ENCODE data around the gene CPNE6. TPM values are rescaled to one million over a fixed set of nuclear protein-coding genes. Genes with fewer than 3 reads are reported as not detected.
A peak's percentile ranks its signal among the peaks of the same experiment; 100 is the strongest.

The CPNE6 gene
- total RNA-seq, 2 experiments from 2014 or later, result not detected

DNA sequence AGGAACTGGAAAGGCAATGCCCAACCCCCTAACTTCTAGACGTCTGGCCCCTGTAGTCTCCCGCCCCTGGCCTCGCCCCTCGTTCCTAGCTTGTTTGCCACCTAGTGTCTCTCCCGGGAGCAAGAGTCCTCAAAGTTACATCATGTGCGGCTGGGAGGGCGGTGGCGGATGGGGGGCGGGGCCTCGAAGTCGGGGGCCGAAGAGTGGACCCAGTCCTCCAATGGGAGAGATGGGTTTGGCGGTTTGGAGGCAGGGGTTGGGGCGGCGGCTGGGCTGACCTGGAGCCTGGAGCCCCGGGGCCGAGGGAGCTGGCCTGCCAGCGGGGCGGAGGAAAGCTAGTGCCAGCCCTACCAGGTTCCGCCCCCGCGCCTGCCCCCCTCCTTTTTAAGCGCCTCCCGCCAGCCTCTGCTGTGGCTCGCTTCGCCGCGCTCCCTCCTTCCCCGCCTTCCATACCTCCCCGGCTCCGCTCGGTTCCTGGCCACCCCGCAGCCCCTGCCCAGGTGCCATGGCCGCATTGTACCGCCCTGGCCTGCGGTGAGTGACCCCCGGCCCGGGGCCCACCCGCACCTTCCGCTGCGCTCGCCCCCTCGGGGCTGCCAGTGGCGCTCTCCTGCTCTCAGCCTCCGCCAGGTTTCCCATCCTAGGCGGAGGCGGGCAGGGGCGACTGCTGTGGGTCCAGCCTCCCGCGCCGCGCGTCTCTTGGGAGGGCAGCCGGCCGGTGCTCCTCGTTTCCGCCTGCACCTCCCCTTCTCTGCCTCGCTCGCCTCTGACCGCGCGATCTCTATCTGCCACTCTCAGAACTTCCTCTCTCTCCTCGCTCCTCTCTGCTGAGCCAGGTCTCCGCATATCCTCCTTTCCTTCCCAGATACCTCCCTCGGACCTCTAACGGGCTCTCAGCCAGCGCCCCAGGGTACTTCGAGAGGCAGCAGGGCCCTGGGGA is 22.8 kb downstream of the CPNE6 start, which contains the start of gene PCK2:
Gene PCK2 (plus strand): TSS at position 411 of the 940 bp plus-strand sequence. CDS start 95 bp downstream, at position 506.
- DNase-seq, result peak; percentile 87
- H3K27me3 Mint-ChIP-seq, result no peaks in the 10 kb centered on the region
- H3K9me3 Mint-ChIP-seq, result no peaks in the 10 kb centered on the region
- H3K27ac Mint-ChIP-seq, result peak within 1 kb of the TSS; percentile 96
- H3K4me1 Mint-ChIP-seq, result peaks cover 38% of the 10 kb centered on the region
- CTCF ChIA-PET, result interaction anchor here (0.7 to 12.0 kb wide), 14 partner anchors 10 to 337 kb away, joined by 3 to 254 read pairs (median 6); partner anchors contain the start of genes CHMP4A, DCAF11, EMC9 and IRF9
- POLR2A ChIA-PET, result interaction anchor here (0.8 to 10.0 kb wide), 29 partner anchors 9 to 527 kb away, joined by 3 to 149 read pairs (median 4); partner anchors contain the start of genes AP1G2, CARMIL3, CHMP4A and DCAF11
- peak within 1 kb of the TSS; percentile 100 for H3K4me3 Mint-ChIP-seq
- peaks cover 32% of the 10 kb centered on the region for H3K36me3 Mint-ChIP-seq (ENCODE audit: low read depth)

DNA sequence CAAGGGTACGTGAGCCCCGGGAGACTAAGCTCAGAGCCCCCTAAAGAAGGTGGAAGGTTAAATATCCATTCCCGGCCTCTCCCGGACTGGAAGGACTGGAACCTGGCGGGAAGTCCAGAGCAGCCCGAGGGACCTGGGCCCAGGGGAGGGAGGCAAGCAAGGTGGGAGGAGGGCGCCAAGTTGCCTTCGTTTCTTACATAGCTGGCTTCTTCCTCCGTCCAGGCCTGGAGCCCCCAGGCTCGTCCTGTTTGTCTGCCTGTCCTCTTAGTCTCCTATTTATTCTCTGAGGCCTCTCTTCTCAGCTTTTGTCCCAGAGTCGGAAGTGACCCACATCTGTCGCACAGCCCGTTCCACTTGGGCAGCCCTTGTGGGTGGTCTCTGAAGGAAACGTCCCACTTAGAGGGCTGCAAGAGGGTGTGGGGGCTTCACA is 23.5 kb downstream of the CPNE6 start:
- Mint-ChIP-seq H3K4me1 (peaks cover 39% of the 10 kb centered on the region), H3K36me3 (ENCODE audit: low read depth) (peaks cover 38% of the 10 kb centered on the region), H3K4me3 (peak overlapping the region; percentile 100), H3K27ac (peak overlapping the region; percentile 96), H3K9me3 (no peaks in the 10 kb centered on the region), H3K27me3 (no peaks in the 10 kb centered on the region)
- ChIA-PET CTCF (interaction anchor here (0.7 to 12.0 kb wide), 12 partner anchors 12 to 337 kb away, joined by 3 to 254 read pairs (median 6); partner anchors contain the start of genes CHMP4A, DCAF11, EMC9 and IRF9), POLR2A (interaction anchor here (0.6 to 10.0 kb wide), 25 partner anchors 9 to 527 kb away, joined by 3 to 149 read pairs (median 4); partner anchors contain the start of genes AP1G2, CARMIL3, CHMP4A and DCAF11)
- DNase-seq, result peak; percentile 32

DNA sequence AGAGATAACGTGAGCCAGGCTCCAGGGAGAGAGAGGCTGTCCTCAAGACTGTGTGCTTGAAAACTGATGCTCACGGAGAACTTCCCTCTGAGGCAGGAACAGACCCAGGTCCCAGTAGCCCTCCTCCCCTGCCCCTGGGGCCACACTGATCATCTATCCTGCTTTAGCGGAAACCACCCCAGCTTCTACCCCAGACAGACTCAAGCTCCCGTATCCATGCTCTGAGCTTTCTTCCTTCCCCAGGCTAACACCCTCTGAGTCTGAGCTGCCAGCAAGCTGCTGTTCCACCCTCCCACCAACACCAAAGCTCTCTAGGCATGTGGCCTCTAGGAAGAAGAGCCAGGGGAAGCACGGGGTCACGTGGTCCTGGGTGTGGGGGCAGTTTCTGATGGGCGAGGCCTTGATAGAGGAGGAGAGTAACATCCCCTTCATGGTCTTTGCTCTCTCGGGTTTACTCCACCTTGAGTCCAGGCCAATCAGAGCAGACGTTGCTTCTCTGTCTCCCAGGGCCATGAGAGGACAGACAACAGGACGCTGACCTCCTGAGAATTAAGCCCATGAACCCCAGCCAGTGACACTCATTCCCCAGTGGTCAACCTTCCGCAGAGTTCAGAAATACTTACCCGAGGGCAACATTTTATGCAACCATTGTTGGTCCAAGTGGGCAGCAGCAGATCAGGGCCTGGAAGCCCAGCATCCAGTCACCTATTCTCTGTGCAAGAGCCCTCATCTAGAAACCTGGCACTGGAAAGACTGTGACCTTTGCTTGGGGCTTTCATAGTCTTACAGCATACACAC is 24.1 kb downstream of the CPNE6 start:
- ChIA-PET POLR2A (interaction anchor here (0.6 to 10.0 kb wide), 23 partner anchors 10 to 528 kb away, joined by 3 to 149 read pairs (median 7); partner anchors contain the start of genes AP1G2, CARMIL3, CHMP4A and DCAF11), CTCF (interaction anchor here (0.7 to 12.0 kb wide), 13 partner anchors 11 to 336 kb away, joined by 3 to 254 read pairs (median 6); partner anchors contain the start of genes CHMP4A, DCAF11, EMC9 and IRF9)
- no peaks in the 10 kb centered on the region for H3K27me3 Mint-ChIP-seq
- no peaks in the 10 kb centered on the region for H3K9me3 Mint-ChIP-seq
- peak overlapping the region; percentile 100 for H3K4me3 Mint-ChIP-seq
- peaks cover 44% of the 10 kb centered on the region for H3K36me3 Mint-ChIP-seq (ENCODE audit: low read depth)
- peak; percentile 69 for DNase-seq
- peaks cover 37% of the 10 kb centered on the region for H3K4me1 Mint-ChIP-seq
- peak overlapping the region; percentile 96 for H3K27ac Mint-ChIP-seq

DNA sequence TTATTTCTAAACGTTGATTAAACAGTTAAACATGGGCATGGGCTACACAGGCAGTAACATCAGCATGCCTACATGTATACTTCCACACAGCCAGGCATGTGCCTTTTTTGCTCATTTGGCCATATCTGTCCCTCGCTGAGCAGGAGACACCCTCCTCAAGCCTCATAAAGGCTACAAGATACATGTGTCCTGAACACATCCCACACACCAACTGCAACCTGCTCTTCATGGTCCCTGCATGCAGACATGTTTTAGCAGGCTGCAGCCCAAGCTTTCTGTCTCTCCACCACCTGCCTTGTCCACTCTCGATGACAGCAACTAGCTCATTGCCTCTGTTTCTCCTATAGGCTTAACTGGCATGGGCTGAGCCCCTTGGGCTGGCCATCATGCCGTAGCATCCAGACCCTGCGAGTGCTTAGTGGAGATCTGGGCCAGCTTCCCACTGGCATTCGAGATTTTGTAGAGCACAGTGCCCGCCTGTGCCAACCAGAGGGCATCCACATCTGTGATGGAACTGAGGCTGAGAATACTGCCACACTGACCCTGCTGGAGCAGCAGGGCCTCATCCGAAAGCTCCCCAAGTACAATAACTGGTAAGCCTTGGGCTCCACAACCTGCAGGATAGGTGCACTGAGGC is 25.3 kb downstream of the CPNE6 start:
- no peaks in the 10 kb centered on the region for H3K9me3 Mint-ChIP-seq
- DNase-seq, result no peak
- H3K4me1 Mint-ChIP-seq, result peaks cover 35% of the 10 kb centered on the region
- peak overlapping the region; percentile 46 for H3K4me3 Mint-ChIP-seq
- H3K27me3 Mint-ChIP-seq, result no peaks in the 10 kb centered on the region
- peaks cover 52% of the 10 kb centered on the region for H3K36me3 Mint-ChIP-seq (ENCODE audit: low read depth)
- CTCF ChIA-PET, result interaction anchor here (1.2 to 12.0 kb wide), 6 partner anchors 10 to 200 kb away, joined by 3 to 254 read pairs (median 60); partner anchors contain the start of genes DCAF11 and NRL
- H3K27ac Mint-ChIP-seq, result peak overlapping the region; percentile 62
- POLR2A ChIA-PET, result interaction anchor here (2.9 to 10.0 kb wide), 6 partner anchors 11 to 64 kb away, joined by 12 to 149 read pairs (median 78); partner anchors contain the start of genes DCAF11, EMC9, IRF9 and NRL

DNA sequence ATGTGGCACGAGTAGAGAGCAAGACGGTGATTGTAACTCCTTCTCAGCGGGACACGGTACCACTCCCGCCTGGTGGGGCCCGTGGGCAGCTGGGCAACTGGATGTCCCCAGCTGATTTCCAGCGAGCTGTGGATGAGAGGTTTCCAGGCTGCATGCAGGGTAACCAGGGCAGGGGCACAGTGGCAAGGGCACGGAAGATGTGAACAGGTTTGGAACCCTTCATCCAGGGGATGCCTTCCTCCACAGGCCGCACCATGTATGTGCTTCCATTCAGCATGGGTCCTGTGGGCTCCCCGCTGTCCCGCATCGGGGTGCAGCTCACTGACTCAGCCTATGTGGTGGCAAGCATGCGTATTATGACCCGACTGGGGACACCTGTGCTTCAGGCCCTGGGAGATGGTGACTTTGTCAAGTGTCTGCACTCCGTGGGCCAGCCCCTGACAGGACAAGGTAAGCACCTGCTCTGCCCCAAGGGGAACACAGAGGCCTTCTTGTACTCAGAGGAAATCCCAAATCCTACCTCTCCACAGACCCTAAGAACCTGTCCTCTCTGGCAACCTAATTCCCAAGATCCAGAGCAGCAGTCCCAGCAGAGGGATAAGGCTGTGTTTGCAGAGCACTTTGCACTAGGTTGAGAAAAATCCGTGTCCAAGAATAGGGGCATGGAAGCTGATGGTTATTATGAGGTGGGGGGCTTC is 27.0 kb downstream of the CPNE6 start:
- CTCF ChIA-PET, result interaction anchor here (1.9 to 12.0 kb wide), 2 partner anchors 8 to 40 kb away, joined by 7 to 254 read pairs; no protein-coding TSS in a partner anchor
- Mint-ChIP-seq H3K27me3 (no peaks in the 10 kb centered on the region), H3K9me3 (no peaks in the 10 kb centered on the region), H3K27ac (no peak overlapping the region), H3K36me3 (ENCODE audit: low read depth) (peaks cover 65% of the 10 kb centered on the region), H3K4me1 (peaks cover 22% of the 10 kb centered on the region), H3K4me3 (no peak overlapping the region)
- no peak for DNase-seq
- POLR2A ChIA-PET, result interaction anchor here (0.6 to 10.0 kb wide), 4 partner anchors 9 to 58 kb away, joined by 3 to 149 read pairs (median 75); partner anchors contain the start of genes DCAF11 and NRL

DNA sequence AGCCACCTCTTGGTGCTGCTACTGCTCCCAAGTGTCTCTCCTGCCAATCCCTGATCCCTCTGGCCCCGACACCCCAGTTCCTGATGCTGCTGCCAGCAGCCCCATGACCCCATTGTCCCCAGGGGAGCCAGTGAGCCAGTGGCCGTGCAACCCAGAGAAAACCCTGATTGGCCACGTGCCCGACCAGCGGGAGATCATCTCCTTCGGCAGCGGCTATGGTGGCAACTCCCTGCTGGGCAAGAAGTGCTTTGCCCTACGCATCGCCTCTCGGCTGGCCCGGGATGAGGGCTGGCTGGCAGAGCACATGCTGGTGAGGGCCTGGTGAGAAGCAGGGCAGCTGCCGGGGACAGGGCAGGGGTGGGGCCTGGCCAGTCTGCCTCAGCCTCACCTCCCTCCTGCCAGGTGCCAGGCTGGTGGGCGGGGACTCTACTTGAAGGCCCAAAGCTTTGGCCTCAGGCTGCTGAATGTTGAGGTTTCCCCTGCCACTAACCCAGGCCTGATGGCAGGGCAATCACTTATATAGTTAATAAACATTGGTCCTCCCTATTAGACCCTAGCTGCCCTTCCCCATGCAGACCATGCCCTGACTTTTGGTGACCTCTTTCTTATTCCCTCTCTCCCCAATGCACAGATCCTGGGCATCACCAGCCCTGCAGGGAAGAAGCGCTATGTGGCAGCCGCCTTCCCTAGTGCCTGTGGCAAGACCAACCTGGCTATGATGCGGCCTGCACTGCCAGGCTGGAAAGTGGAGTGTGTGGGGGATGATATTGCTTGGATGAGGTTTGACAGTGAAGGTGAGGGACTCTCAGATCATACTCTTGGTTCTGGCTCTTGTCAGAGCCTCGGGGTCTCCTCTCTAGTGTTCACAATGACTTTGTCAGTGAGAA is 27.8 kb downstream of the CPNE6 start:
- peak overlapping the region; percentile 3 for H3K27ac Mint-ChIP-seq
- H3K4me3 Mint-ChIP-seq, result no peak overlapping the region
- POLR2A ChIA-PET, result interaction anchor here (0.6 to 10.0 kb wide), 3 partner anchors 8 to 58 kb away, joined by 3 to 149 read pairs (median 145); partner anchors contain the start of genes DCAF11 and NRL
- DNase-seq, result no peak
- H3K27me3 Mint-ChIP-seq, result no peaks in the 10 kb centered on the region
- H3K4me1 Mint-ChIP-seq, result peaks cover 18% of the 10 kb centered on the region
- CTCF ChIA-PET, result interaction anchor here (1.9 to 12.0 kb wide), 2 partner anchors 7 to 41 kb away, joined by 7 to 254 read pairs; no protein-coding TSS in a partner anchor
- peaks cover 72% of the 10 kb centered on the region for H3K36me3 Mint-ChIP-seq (ENCODE audit: low read depth)
- H3K9me3 Mint-ChIP-seq, result no peaks in the 10 kb centered on the region

DNA sequence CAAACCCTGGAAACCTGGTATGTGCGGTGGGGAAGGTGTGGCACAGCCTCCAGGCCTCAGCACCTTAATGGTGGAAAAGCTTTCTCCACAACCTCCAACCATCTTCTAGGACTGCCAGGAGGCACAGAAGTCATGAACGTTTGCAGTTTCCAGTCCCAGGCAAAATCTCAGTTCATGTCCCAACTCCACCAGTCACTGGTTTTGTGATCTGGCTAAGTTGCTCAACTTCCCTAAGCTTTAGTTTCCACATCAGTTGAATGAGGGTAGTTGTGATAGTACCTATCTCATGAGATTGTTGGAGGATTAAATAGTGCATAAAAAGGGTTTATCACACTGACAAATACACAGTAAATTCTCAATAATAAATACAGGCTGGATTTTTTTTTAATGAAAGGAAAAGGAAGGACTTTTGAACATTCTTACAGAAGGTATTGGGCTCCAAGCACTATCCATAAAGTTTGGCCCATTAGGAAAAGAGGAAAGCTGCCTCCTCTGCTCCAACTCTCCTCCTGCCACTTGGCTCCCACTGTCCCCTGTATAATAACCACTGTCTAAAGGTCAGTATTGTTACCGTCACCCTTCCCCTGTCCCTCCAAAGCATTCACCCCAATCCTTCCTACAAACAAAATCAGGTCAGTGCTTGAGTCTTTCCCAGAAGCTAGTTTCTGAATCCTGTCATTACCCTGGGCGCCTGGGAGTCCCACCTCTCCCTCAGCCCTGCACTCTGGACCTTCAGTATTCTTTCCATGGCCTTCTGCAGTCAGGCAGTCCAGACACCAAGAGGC is 29.0 kb downstream of the CPNE6 start:
- POLR2A ChIA-PET, result interaction anchor here (0.6 to 1.5 kb wide), 2 partner anchors 8 to 61 kb away, joined by 3 to 4 read pairs; partner anchors contain the start of gene IRF9

DNA sequence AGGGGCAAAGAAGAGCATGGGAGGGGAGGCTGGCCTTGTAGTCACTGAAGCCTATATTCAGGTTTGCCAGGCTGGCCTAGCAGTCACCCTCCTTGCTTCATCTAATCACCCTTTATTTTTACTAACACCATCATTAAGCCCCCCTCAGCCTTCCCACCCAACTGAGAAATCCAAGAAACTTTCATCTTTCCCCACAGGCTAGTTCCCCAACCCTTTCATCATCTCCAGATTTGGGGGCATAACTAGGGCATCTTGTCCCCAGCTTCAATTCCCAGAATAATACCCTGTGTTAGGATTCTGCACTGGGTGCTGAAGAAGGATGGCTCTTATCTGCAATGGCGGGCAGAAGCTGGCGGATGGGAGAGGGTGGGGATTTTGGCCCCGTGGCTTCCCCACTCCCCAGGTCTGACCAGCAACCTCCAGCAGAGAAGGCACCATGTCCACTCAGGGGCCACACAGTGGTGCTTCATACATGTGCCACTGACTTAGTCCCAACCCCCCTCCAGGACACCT is 29.7 kb downstream of the CPNE6 start:
- ChIA-PET POLR2A (interaction anchor here (1.5 to 2.8 kb wide), 2 partner anchors 13 to 60 kb away, joined by 4 to 15 read pairs; partner anchors contain the start of genes DCAF11, IRF9 and NRL), CTCF (interaction anchor here (1.5 kb wide), 1 partner anchor 10 kb away, joined by 3 read pairs; no protein-coding TSS in a partner anchor)
- DNase-seq, result no peak
- peaks cover 70% of the 10 kb centered on the region for H3K36me3 Mint-ChIP-seq (ENCODE audit: low read depth)
- no peaks in the 10 kb centered on the region for H3K27me3 Mint-ChIP-seq
- H3K9me3 Mint-ChIP-seq, result no peaks in the 10 kb centered on the region
- peaks cover 15% of the 10 kb centered on the region for H3K4me1 Mint-ChIP-seq
- H3K27ac Mint-ChIP-seq, result no peak overlapping the region
- H3K4me3 Mint-ChIP-seq, result no peak overlapping the region

More for the DNA sequence above, 29.0 kb downstream of the CPNE6 start:
- Mint-ChIP-seq H3K27ac (no peak overlapping the region), H3K36me3 (ENCODE audit: low read depth) (peaks cover 75% of the 10 kb centered on the region), H3K4me3 (no peak overlapping the region), H3K9me3 (no peaks in the 10 kb centered on the region), H3K4me1 (peaks cover 17% of the 10 kb centered on the region), H3K27me3 (no peaks in the 10 kb centered on the region)
- no peak for DNase-seq
- CTCF ChIA-PET, result interaction anchor here (1.5 kb wide), 1 partner anchor 9 kb away, joined by 3 read pairs; no protein-coding TSS in a partner anchor

DNA sequence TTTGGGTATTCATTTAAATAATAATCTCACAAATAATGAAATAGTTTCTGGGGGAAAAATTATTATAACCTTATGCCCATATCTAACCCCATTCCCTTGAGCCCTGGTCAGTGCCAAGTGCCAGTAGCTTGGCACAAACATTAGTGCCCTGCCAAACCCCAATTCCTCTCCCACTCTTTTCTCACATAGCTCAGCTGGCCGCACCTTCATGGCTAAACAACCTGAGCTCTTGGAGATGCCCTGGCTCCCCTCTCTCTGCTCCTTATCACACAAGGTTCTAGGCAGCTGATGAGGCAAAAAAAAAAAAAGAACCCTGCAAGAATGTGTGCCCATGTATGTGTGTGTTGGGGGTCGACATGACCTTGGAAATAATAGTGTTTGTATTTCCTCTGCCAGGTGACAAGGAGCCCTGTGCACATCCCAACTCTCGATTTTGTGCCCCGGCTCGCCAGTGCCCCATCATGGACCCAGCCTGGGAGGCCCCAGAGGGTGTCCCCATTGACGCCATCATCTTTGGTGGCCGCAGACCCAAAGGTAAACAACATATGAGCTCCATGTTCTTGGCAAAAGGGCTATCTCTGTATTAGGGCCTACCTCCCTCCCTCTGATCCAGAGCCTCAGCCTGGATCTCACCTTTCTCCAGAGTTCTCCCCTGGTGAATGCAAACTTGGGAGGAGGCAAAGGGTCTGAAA is 31.1 kb downstream of the CPNE6 start:
- H3K27ac Mint-ChIP-seq, result no peak overlapping the region
- peaks cover 18% of the 10 kb centered on the region for H3K4me1 Mint-ChIP-seq
- no peak for DNase-seq
- ChIA-PET CTCF (interaction anchor here (0.7 to 9.8 kb wide), 3 partner anchors 9 to 17 kb away, joined by 3 to 254 read pairs (median 3); partner anchors contain the start of gene PCK2), POLR2A (interaction anchor here (1.0 to 2.8 kb wide), 4 partner anchors 12 to 59 kb away, joined by 3 to 15 read pairs (median 4); partner anchors contain the start of genes DCAF11, IRF9, NRL and PSME2)
- peaks cover 62% of the 10 kb centered on the region for H3K36me3 Mint-ChIP-seq (ENCODE audit: low read depth)
- H3K4me3 Mint-ChIP-seq, result no peak overlapping the region
- no peaks in the 10 kb centered on the region for H3K27me3 Mint-ChIP-seq
- no peaks in the 10 kb centered on the region for H3K9me3 Mint-ChIP-seq
